Measurements from ENCODE around the gene CTRL.

GRCh38 chr16:67901734-67902133, 29.9 kb downstream of the CTRL start:
- TF ChIP-seq ARNTL (CRISPR knock-in tag; IDR thresholded peaks at IDR 0.05; ENCODE audit: borderline replicate concordance, low read depth) (no peak), PATZ1 (CRISPR knock-in tag; IDR thresholded peaks at IDR 0.05; ENCODE audit: borderline replicate concordance) (no peak), CSDC2 (CRISPR knock-in tag; IDR thresholded peaks at IDR 0.05) (no peak), ZC3H10 (CRISPR knock-in tag; IDR thresholded peaks at IDR 0.05) (no peak), CREB5 (CRISPR knock-in tag; IDR thresholded peaks at IDR 0.05; ENCODE audit: low read depth) (no peak), RARB (CRISPR knock-in tag; IDR thresholded peaks at IDR 0.05) (no peak), ZFP30 (CRISPR knock-in tag; IDR thresholded peaks at IDR 0.05) (no peak), ZFP3 (CRISPR knock-in tag; IDR thresholded peaks at IDR 0.05) (no peak), TCF4 (CRISPR knock-in tag; IDR thresholded peaks at IDR 0.05; ENCODE audit: borderline replicate concordance) (no peak)

Measured in SK-N-SH treated with all-trans-retinoic acid at 6 μM for 48 hours (cell line).